Panc1 (cell line): Measurements from ENCODE around the gene HSDL1.

Source experiments
- TF ChIP-seq, protein P1 (sequence below): fragments of 450-650 bp; IDR thresholded peaks from 2 replicates; pipeline ENCODE4 v1.5.1; 2017; ENCODE audit warnings: mild to moderate bottlenecking
- TF ChIP-seq, protein P2 (sequence below), 2 experiments: IDR thresholded peaks; 2 replicates each; pipeline ENCODE4 v1.6.1; 2011 to 2012; ENCODE audit warnings: low read depth in 2 of 2, control low read depth in 1 of 2, low read length in 1 of 2, mild to moderate bottlenecking in 1 of 2, moderate library complexity in 1 of 2; ENCODE audit not compliant: insufficient read depth in 1 of 2

DNA sequence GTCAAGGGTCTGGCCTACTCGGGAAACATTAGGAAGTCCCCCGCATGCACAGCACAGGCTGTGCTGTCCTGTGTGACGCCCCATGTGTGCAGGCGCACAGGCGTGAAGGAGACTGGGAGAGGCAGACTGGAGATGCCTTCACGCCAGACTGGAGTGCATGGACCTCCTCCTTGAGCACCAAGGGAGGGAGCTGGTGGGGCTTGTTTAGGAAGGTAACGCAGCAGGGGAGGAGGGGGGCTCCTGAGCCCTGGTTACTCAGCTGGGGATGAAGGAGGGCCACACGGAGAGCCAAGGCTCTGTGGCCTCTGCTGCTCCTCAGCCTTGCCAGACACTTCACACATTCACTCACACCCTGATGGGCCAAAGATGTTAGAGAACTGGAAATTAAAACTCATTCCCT lies 7.7 kb downstream of the HSDL1 start:
- TF ChIP-seq, protein P1, sequence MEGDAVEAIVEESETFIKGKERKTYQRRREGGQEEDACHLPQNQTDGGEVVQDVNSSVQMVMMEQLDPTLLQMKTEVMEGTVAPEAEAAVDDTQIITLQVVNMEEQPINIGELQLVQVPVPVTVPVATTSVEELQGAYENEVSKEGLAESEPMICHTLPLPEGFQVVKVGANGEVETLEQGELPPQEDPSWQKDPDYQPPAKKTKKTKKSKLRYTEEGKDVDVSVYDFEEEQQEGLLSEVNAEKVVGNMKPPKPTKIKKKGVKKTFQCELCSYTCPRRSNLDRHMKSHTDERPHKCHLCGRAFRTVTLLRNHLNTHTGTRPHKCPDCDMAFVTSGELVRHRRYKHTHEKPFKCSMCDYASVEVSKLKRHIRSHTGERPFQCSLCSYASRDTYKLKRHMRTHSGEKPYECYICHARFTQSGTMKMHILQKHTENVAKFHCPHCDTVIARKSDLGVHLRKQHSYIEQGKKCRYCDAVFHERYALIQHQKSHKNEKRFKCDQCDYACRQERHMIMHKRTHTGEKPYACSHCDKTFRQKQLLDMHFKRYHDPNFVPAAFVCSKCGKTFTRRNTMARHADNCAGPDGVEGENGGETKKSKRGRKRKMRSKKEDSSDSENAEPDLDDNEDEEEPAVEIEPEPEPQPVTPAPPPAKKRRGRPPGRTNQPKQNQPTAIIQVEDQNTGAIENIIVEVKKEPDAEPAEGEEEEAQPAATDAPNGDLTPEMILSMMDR, result no peak
- TF ChIP-seq, protein P2, sequence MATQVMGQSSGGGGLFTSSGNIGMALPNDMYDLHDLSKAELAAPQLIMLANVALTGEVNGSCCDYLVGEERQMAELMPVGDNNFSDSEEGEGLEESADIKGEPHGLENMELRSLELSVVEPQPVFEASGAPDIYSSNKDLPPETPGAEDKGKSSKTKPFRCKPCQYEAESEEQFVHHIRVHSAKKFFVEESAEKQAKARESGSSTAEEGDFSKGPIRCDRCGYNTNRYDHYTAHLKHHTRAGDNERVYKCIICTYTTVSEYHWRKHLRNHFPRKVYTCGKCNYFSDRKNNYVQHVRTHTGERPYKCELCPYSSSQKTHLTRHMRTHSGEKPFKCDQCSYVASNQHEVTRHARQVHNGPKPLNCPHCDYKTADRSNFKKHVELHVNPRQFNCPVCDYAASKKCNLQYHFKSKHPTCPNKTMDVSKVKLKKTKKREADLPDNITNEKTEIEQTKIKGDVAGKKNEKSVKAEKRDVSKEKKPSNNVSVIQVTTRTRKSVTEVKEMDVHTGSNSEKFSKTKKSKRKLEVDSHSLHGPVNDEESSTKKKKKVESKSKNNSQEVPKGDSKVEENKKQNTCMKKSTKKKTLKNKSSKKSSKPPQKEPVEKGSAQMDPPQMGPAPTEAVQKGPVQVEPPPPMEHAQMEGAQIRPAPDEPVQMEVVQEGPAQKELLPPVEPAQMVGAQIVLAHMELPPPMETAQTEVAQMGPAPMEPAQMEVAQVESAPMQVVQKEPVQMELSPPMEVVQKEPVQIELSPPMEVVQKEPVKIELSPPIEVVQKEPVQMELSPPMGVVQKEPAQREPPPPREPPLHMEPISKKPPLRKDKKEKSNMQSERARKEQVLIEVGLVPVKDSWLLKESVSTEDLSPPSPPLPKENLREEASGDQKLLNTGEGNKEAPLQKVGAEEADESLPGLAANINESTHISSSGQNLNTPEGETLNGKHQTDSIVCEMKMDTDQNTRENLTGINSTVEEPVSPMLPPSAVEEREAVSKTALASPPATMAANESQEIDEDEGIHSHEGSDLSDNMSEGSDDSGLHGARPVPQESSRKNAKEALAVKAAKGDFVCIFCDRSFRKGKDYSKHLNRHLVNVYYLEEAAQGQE (IDR thresholded peaks at IDR 0.05; ENCODE audit: insufficient read depth in 1 of 2, low read depth in 2 of 2, low read length in 1 of 2), result no peak
